MM.1S (cell line): ENCODE data around the gene PRPF6.

Experiments used
- CTCF ChIP-seq: fragments of 300-600 bp; sonication (generic); IDR thresholded peaks from 2 replicates; pipeline ENCODE4 v1.5.1; 2016; ENCODE audit warnings: antibody characterized with exemption, low read length, mixed read lengths
- EZH2 ChIP-seq: fragments of 300-600 bp; sonication (generic); optimal IDR thresholded peaks from 2 replicates; pipeline ENCODE3; 2017; ENCODE audit warnings: low read depth, mild to moderate bottlenecking, antibody characterized with exemption, low read length, mixed read lengths
- EZH2phosphoT487 ChIP-seq: fragments of 300-600 bp; sonication (generic); IDR thresholded peaks from 2 replicates; pipeline ENCODE4 v1.6.1; 2018; ENCODE audit warnings: antibody characterized with exemption, low read length

GRCh38 chr20:64072498-64073063, 91.6 kb downstream of the PRPF6 start:
- TF ChIP-seq CTCF (no peak), EZH2 (no peak), EZH2phosphoT487 (no peak)
